Measurements from ENCODE around the gene WDSUB1.
A peak's percentile ranks its signal among the peaks of the same experiment; 100 is the strongest.

WDSUB1 gene

GRCh38 chr2:159285433-159285832, 1.1 kb downstream of the WDSUB1 start:
- H3K27me3 ChIP-seq (ENCODE audit: insufficient read depth, poor library complexity, severe bottlenecking), result no peaks in the 10 kb centered on the region
- H3K27ac ChIP-seq (replicated peaks), result no peak overlapping the region
- no peak for TF ChIP-seq CTCF (IDR thresholded peaks at IDR 0.05; ENCODE audit: insufficient read depth, low read length)
- TF ChIP-seq POLR2AphosphoS5 (IDR thresholded peaks at IDR 0.05; ENCODE audit: low read depth), result no peak
- no peak for TF ChIP-seq GABPA (IDR thresholded peaks at IDR 0.05; ENCODE audit: low read depth)
- no peak for TF ChIP-seq SPI1 (IDR thresholded peaks at IDR 0.05; ENCODE audit: borderline replicate concordance, low read depth)
- TF ChIP-seq REST (IDR thresholded peaks at IDR 0.05; ENCODE audit: insufficient replicate concordance, low read depth), result no peak
- peak overlapping the region; percentile 92 for H3K4me3 ChIP-seq (replicated peaks; ENCODE audit: insufficient read depth, low read length)
- no peak for DNase-seq (ENCODE audit: low read depth in 1 of 2, low spot score in 1 of 2)

- no peak overlapping the region for H3K4me3 ChIP-seq (replicated peaks; ENCODE audit: insufficient read depth, low read length)
- TF ChIP-seq SPI1 (IDR thresholded peaks at IDR 0.05; ENCODE audit: borderline replicate concordance, low read depth), result no peak
- no peak for TF ChIP-seq GABPA (IDR thresholded peaks at IDR 0.05; ENCODE audit: low read depth)
- TF ChIP-seq CTCF (IDR thresholded peaks at IDR 0.05; ENCODE audit: insufficient read depth, low read length), result no peak
- no peak for TF ChIP-seq POLR2AphosphoS5 (IDR thresholded peaks at IDR 0.05; ENCODE audit: low read depth)
- TF ChIP-seq REST (IDR thresholded peaks at IDR 0.05; ENCODE audit: insufficient replicate concordance, low read depth), result no peak
- H3K27ac ChIP-seq (replicated peaks), result no peak overlapping the region
- DNase-seq (ENCODE audit: low read depth in 1 of 2, low spot score in 1 of 2), result no peak
- H3K27me3 ChIP-seq (ENCODE audit: insufficient read depth, poor library complexity, severe bottlenecking), result no peaks in the 10 kb centered on the region
Observed at GRCh38 chr2:159283529-159283928, 3.0 kb downstream of the WDSUB1 start.

GRCh38 chr2:159281002-159281401, 5.5 kb downstream of the WDSUB1 start:
- DNase-seq (ENCODE audit: low read depth in 1 of 2, low spot score in 1 of 2), result no peak
- H3K27ac ChIP-seq (replicated peaks), result no peak overlapping the region
- H3K27me3 ChIP-seq (ENCODE audit: insufficient read depth, poor library complexity, severe bottlenecking), result no peaks in the 10 kb centered on the region
- TF ChIP-seq CTCF (IDR thresholded peaks at IDR 0.05; ENCODE audit: insufficient read depth, low read length) (no peak), POLR2AphosphoS5 (IDR thresholded peaks at IDR 0.05; ENCODE audit: low read depth) (no peak), SPI1 (IDR thresholded peaks at IDR 0.05; ENCODE audit: borderline replicate concordance, low read depth) (no peak), GABPA (IDR thresholded peaks at IDR 0.05; ENCODE audit: low read depth) (no peak), REST (IDR thresholded peaks at IDR 0.05; ENCODE audit: insufficient replicate concordance, low read depth) (no peak)
- no peak overlapping the region for H3K4me3 ChIP-seq (replicated peaks; ENCODE audit: insufficient read depth, low read length)
